Spleen (tissue), 11 donors: ENCODE data around the gene CGNL1. TPM values are rescaled to one million over a fixed set of nuclear protein-coding genes. Genes with fewer than 3 reads are reported as not detected.

ENCODE experiments used
- DNase-seq: peaks from one replicate; pipeline ENCODE4 v3.0.0-alpha.2; 2020
- H3K27ac ChIP-seq, 8 donors: fragments of 200-600 bp; sonication (generic) in 7 of 8; 1 replicate in 4 of 8; 2 replicates in 4 of 8; pipeline versions ENCODE4 v1.5.0 to v1.8.0; 2016 to 2021; ENCODE audit warnings: inconsistent platforms in 4 of 8, mild to moderate bottlenecking in 4 of 8, moderate library complexity in 1 of 8
- H3K27me3 ChIP-seq, 7 donors: fragments of 200-600 bp; sonication (generic) in 6 of 7; replicated peaks in 1 of 7; 1 replicate in 4 of 7; 2 replicates in 3 of 7; pipeline versions ENCODE4 v1.5.0 to v1.8.0; 2016 to 2021; ENCODE audit warnings: inconsistent platforms in 3 of 7, mild to moderate bottlenecking in 1 of 7
- H3K36me3 ChIP-seq, 6 donors: fragments of 200-600 bp; sonication (generic) in 5 of 6; 1 replicate in 4 of 6; 2 replicates in 2 of 6; pipeline versions ENCODE4 v1.5.0 to v1.8.0; 2016 to 2021; ENCODE audit warnings: inconsistent platforms in 2 of 6
- H3K4me1 ChIP-seq, 6 donors: fragments of 200-600 bp; sonication (generic) in 5 of 6; 1 replicate in 3 of 6; 2 replicates in 3 of 6; pipeline versions ENCODE4 v1.5.0 to v1.8.0; 2016 to 2021; ENCODE audit warnings: inconsistent platforms in 3 of 6
- H3K4me3 ChIP-seq, 8 donors: fragments of 200-600 bp; sonication (generic) in 7 of 8; 1 replicate in 4 of 8; 2 replicates in 4 of 8; pipeline versions ENCODE4 v1.5.0 to v1.8.0; 2016 to 2021; ENCODE audit warnings: inconsistent platforms in 4 of 8, mild to moderate bottlenecking in 4 of 8, moderate library complexity in 2 of 8
- H3K9me3 ChIP-seq, 8 donors: fragments of 200-600 bp; sonication (generic) in 7 of 8; 1 replicate in 4 of 8; 2 replicates in 4 of 8; pipeline versions ENCODE4 v1.5.0 to v1.8.0; 2016 to 2021; ENCODE audit warnings: inconsistent platforms in 4 of 8
- POLR2A ChIP-seq, 3 donors: fragments of 450-650 bp; IDR thresholded peaks; one replicate each; pipeline ENCODE4 v1.5.1; 2017; ENCODE audit warnings: antibody characterized with exemption in 3 of 3, mild to moderate bottlenecking in 1 of 3
- POLR2AphosphoS5 ChIP-seq, 3 donors: sonication (generic); formaldehyde crosslinking; IDR thresholded peaks; one replicate each; pipeline ENCODE4 v1.5.1; 2017; ENCODE audit warnings: antibody characterized with exemption in 3 of 3
- WGBS, 5 donors: extraction: QIAGEN DNeasy Blood & Tissue Kit in 3 of 5; methylation state at CpG; one replicate each; pipeline versions ENCODE4 v1.1.5 to v1.1.7; 2013 to 2018; 5-methylcytosine and 5-hydroxymethylcytosine counted together
- intact Hi-C: fragments of 100-400 bp; cut with DNase I; formaldehyde crosslinking; loops from one replicate; pipeline ENCODE4 v1.15.0; 2023; ENCODE audit warnings: low total_unique reads
- polyA plus RNA-seq, 3 donors: library from polyadenylated mRNA; stranded (reverse); fragments of 200-250 nt; gene quantifications; one replicate each; pipeline ENCODE4 v1.2.1, GENCODE V29; 2013
- total RNA-seq, 7 donors: library from RNA; depleted of rRNA in 3 of 7; stranded (reverse); fragments of >200 nt in 3 of 7; fragmentation: NEBNext Ultra II Directional in 4 of 7; extraction: Animal tissue kit (Norgen Biotek cat#: 25700) in 4 of 7; gene quantifications; one replicate each; pipeline versions ENCODE4 v1.1.0 to v1.2.1, GENCODE V29; 2016 to 2021
- TF ChIP-seq, protein P1 (sequence below), 11 experiments: fragments of 200-600 bp in 7 of 11; fragments of 450-650 bp in 4 of 11; sonication (generic) in 4 of 11; IDR thresholded peaks in 8 of 11; conservative IDR thresholded peaks in 3 of 11; 1 replicate in 7 of 11; 2 replicates in 4 of 11; pipeline versions ENCODE4 v1.4.0 to v1.8.0; 2016 to 2021; ENCODE audit warnings: antibody characterized with exemption in 11 of 11, inconsistent platforms in 4 of 11, mild to moderate bottlenecking in 1 of 11
- donor health status: healthy with polysubstance abuse.
- donor health status: DM: no; HTN: no; CAD: no; lungs with moderate emphysema.
- donor health status: DM: no; HTN: no; CAD: no.
- donor health status: Bipolar disorder and iron deficiency.
- donor health status: healthy.
- donor health status: DM: no; HTN: no; CAD: no.
- donor health status: DM: yes; HTN: yes; CAD: no.

CGNL1 gene
- total and polyA plus RNA-seq, 10 donors: 0.07 to 0.73 (median 0.36) TPM

DNA sequence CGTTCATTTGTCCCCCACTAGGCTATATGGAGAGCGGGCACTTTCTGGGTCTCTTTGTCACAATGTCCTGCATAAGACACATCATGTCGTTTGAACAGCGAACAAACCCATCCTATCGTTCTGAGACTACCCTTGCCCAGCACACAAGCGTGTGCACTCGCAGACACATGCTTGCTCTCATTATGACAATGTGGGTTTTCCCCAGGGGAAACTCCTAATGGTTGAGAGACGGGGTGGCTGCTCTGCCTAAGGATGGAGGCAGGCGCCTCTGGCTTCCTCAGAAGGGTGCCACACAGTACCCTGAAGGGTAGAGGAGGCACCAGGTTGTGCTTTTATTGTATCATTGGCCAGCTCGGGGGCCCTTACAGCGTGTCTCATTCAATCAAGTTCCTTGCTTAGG is 164.4 kb downstream of the CGNL1 start:
- H3K36me3 ChIP-seq: no peaks in the 10 kb centered on the region
- H3K27ac ChIP-seq: no peak overlapping the region
- no peaks in the 10 kb centered on the region for H3K4me1 ChIP-seq
- intact Hi-C loops: no loop called here
- 70 to 82% (median 78%) methylated on average over 11 of the region's 11 CpGs for WGBS, 5 donors
- peaks cover 0 to 61% (median 0%) of the 10 kb centered on the region in 7 donors for H3K27me3 ChIP-seq
- H3K4me3 ChIP-seq: no peak overlapping the region
- DNase-seq: no peak
- peaks cover 0 to 2% (median 0%) of the 10 kb centered on the region in 8 donors for H3K9me3 ChIP-seq
- no peak for TF ChIP-seq POLR2A (IDR thresholded peaks at IDR 0.05)
- TF ChIP-seq POLR2AphosphoS5 (IDR thresholded peaks at IDR 0.05): no peak
- TF ChIP-seq, protein P1, sequence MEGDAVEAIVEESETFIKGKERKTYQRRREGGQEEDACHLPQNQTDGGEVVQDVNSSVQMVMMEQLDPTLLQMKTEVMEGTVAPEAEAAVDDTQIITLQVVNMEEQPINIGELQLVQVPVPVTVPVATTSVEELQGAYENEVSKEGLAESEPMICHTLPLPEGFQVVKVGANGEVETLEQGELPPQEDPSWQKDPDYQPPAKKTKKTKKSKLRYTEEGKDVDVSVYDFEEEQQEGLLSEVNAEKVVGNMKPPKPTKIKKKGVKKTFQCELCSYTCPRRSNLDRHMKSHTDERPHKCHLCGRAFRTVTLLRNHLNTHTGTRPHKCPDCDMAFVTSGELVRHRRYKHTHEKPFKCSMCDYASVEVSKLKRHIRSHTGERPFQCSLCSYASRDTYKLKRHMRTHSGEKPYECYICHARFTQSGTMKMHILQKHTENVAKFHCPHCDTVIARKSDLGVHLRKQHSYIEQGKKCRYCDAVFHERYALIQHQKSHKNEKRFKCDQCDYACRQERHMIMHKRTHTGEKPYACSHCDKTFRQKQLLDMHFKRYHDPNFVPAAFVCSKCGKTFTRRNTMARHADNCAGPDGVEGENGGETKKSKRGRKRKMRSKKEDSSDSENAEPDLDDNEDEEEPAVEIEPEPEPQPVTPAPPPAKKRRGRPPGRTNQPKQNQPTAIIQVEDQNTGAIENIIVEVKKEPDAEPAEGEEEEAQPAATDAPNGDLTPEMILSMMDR (IDR thresholded peaks at IDR 0.05 in 8 of 11, conservative IDR thresholded peaks at IDR 0.05 in 3 of 11): no peak

DNA sequence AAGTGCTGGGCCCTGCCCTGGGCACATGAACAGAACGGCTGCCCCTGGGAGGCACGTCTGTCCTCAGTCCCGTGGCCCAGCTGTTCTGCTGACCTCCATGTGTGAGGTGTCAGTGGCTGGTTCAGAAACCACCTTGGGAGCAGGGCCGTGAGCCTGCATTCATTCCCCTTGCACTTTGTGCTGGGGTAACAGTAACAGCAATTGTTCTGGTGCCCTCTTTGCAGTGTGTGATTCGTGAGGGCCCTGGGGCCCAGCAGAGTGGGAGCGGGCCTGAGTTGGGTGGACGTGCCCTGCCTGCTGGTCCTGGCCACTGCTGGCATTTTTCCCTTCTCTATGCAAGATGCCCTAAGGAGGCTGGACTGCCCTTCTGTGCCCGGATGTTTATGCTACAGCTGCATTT is 165.0 kb downstream of the CGNL1 start:
- intact Hi-C loops: no loop called here
- Histone ChIP-seq H3K27me3 (peaks cover 0 to 66% (median 0%) of the 10 kb centered on the region in 7 donors), H3K9me3 (no peaks in the 10 kb centered on the region), H3K36me3 (no peaks in the 10 kb centered on the region), H3K27ac (no peak overlapping the region), H3K4me3 (no peak overlapping the region), H3K4me1 (no peaks in the 10 kb centered on the region)
- no peak for DNase-seq
- 86 to 95% (median 88%) methylated on average over 8 of the region's 8 CpGs for WGBS, 5 donors
- TF ChIP-seq POLR2AphosphoS5 (IDR thresholded peaks at IDR 0.05): no peak
- TF ChIP-seq, protein P1 (IDR thresholded peaks at IDR 0.05 in 8 of 11, conservative IDR thresholded peaks at IDR 0.05 in 3 of 11): no peak

DNA sequence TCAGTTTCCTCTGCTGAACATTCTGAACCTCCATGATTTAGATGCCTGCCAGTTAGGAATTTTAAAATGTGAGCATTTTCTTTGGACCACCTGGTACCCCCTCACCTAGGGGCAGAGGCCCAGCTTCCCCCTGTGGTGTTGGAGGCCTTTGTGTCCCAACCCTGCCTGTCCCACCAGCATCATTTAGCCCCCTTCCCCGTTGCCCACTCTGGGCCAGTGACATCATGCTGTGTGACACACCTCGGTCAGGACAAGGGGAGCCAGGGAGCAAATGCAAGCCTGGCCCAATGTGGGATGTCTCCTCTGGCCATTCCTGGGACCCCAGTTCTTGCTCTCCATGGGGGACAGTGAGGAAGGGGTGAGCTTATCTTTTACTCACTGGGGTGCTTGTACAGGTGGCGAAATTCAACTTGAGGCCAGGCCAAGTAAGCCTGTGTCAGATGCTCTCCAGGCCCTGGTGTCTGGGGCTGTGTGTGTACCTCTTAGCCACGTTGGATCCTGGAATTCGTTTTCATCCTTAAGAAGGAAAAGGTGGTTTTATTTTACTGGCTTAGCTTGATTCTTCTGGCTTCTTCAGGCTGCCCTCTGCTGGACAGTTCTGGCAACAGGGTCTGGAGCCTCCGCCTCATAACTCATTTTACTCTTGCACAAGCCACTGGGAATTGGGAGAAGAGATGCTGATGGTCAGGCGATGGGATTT is 165.7 kb downstream of the CGNL1 start:
- no peak for DNase-seq
- no peaks in the 10 kb centered on the region for H3K9me3 ChIP-seq
- H3K4me1 ChIP-seq: no peaks in the 10 kb centered on the region
- WGBS, 5 donors: 38 to 55% (median 51%) methylated on average over 7 of the region's 7 CpGs
- TF ChIP-seq, protein P1 (IDR thresholded peaks at IDR 0.05 in 8 of 11, conservative IDR thresholded peaks at IDR 0.05 in 3 of 11): peak; percentile 29 to 81 (median 67)
- TF ChIP-seq POLR2AphosphoS5 (IDR thresholded peaks at IDR 0.05) (no peak), POLR2A (IDR thresholded peaks at IDR 0.05) (no peak)
- H3K27ac ChIP-seq: no peak overlapping the region
- no peaks in the 10 kb centered on the region for H3K36me3 ChIP-seq
- intact Hi-C loops: no loop called here
- no peak overlapping the region for H3K4me3 ChIP-seq
- peaks cover 0 to 68% (median 0%) of the 10 kb centered on the region in 7 donors for H3K27me3 ChIP-seq

DNA sequence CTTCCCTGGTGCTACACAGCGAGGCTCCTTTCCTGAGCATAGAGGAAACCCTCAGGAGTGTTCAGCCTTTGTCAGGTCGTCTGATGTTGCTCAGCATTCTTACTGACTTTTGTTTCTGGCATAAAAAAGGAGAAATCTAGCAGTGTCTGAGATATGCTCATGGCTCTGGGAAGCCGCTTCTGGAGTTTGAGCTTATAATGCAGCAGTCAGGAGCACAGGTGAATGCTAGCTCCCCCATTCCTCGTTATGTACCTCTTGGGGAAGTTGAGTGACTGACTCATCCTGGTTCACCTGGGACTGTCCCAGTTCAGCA is 166.2 kb downstream of the CGNL1 start:
- intact Hi-C loops: no loop called here
- Histone ChIP-seq H3K27ac (no peak overlapping the region), H3K36me3 (no peaks in the 10 kb centered on the region), H3K9me3 (no peaks in the 10 kb centered on the region), H3K4me1 (no peaks in the 10 kb centered on the region), H3K4me3 (no peak overlapping the region), H3K27me3 (peaks cover 0 to 62% (median 0%) of the 10 kb centered on the region in 7 donors)
- WGBS, 5 donors: 15 to 37% (median 33%) methylated on average over 3 to 4 of the region's 4 CpGs
- TF ChIP-seq POLR2A (IDR thresholded peaks at IDR 0.05) (no peak), POLR2AphosphoS5 (IDR thresholded peaks at IDR 0.05) (no peak)
- TF ChIP-seq, protein P1 (IDR thresholded peaks at IDR 0.05 in 8 of 11, conservative IDR thresholded peaks at IDR 0.05 in 3 of 11): peak in 2 of 11 experiments; percentile 17 to 36
- DNase-seq: no peak
